NAMALWA (cell line): ENCODE data around the gene CDK8.
"Not testable (repeated sequence)": the region's sequence is repeated elsewhere in the genome, so short reads cannot be mapped to it uniquely, and the experiment has no call there.

ENCODE experiments used
- DNase-seq: peaks from one replicate; pipeline ENCODE4 v3.0.0-alpha.2; 2015; ENCODE audit warnings: low spot score

Gene CDK8

GRCh38 chr13:26253262-26253786 is 605 bp upstream of the CDK8 start:
- DNase-seq, result no peak

- peak; percentile 59 for DNase-seq
Observed at GRCh38 chr13:26254583-26255111, 718 bp downstream of the CDK8 start.

DNA sequence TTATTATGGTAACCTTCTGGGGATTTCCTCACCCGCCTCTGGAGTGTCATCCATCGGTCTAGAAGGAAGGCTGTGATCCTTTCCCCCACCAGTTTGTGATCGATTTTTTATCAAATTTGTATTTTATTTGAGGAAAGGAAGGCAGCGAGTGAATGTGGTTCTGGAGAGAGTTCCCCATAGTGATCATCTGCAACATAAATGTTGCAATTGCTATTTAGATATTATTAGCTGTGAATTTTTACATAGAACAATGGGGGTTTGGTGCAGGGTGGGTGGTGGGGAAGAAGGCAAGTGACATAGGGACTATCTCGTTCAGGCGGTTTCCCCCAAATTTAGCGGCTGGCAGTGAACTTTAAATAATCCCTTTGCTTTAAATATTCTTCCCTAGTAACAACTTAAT is 1.2 kb downstream of the CDK8 start:
- DNase-seq, result peak; percentile 24

DNA sequence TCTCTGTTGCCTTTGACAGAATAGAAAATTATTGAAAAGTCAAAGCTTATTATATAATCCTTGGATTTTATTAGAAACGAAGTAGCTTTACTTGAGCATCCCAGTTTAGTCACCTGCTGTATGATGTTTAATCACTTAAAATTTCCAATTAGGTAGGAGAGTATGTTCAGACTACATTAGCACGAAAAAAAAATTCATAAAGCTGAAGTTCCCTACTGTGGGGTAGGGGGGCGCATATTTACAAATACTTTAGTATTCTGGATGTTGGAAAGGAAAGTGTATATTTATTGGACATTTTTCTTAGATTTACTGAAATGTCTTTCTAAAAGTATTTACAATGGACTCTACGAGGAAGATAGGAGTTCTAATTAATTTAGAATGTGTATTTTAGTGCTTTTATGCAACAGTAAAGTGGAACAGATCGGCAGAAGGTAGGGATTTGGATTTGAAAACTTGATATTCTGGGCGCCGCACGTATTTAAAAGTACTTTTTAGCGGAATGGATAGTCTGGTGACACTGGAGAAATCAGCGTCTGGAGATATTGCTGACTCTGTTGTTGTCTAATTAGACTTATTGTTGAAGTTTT is 1.9 kb downstream of the CDK8 start:
- peak; percentile 63 for DNase-seq

DNA sequence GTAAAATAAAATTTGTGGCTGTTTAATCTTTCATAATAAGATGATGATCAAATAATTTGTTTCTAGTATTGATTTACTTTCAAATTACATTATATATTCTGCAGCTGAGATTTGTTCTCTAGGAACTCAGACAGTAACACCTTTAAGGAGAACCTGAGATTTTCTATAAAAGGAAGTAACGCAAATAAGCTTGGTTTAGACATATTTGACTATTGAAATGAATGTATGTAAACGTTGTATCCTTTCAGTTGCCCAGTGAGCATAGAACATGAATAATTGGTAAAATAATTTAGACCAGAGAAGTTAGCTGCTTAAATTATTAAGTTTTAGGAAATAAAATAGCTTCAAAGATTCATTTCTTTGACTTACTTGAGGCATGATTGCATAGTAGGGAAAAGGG is 3.1 kb downstream of the CDK8 start:
- DNase-seq, result no peak

- no peak for DNase-seq
Observed at GRCh38 chr13:26259634-26260033, 5.7 kb downstream of the CDK8 start.

DNA sequence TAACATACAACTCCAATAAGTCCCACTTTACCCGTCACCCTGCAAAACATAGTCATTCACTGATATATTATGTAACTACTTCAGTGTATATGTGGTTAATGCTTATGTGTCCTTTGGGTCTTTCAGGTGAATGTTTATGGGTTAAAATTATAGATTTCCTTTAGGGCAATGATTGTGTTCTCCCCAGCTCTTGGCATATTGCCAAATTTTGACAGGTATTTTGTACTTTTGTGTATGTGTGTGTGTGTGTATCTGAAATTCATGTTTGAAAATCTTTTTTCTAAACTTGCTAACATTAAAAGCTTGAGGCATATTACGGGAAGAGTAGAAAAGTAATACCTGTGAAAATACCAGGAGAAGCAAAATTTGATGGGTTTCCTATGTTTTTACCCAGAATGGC is 8.2 kb downstream of the CDK8 start:
- DNase-seq, result no peak

GRCh38 chr13:26266311-26266710 is 12.4 kb downstream of the CDK8 start:
- no peak for DNase-seq

DNA sequence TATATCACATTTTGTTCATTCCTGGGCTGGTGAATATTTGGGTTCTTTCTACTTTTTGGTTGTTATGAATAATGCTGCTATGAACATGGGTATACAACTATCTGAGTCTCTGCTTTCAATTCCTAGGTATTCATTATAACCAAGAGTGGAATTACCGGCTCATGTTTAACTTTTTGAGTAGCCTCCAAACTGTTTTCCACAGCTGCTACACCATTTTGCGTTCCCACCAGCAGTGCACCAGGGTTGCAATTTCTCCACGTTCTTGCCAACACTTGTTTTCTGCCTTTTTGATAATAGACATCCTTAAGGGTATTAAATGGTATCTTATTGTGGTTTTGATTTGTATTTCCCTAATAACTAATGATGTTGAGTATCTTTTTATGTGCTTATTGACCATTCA is 16.8 kb downstream of the CDK8 start:
- no peak for DNase-seq

GRCh38 chr13:26272621-26273020 is 18.7 kb downstream of the CDK8 start:
- no peak for DNase-seq

DNA sequence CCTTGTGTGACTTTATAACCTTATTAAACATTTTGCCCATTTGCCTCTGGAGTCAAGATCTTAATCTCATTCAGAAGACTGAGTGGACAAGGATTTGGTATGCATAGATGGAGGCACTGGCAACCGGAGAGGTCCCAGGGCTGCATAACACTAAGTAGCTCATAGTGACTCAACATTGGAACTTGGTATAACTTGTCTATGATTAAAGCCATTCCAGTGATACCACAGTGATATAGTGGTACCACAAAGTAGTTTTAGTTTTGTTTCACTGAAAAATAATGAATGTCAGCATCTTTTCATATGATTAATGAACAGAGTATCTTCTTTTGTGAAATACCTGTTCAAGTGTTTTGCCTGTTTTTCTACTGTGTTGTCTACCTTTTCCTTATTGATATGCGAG is 26.4 kb downstream of the CDK8 start:
- DNase-seq, result no peak

DNA sequence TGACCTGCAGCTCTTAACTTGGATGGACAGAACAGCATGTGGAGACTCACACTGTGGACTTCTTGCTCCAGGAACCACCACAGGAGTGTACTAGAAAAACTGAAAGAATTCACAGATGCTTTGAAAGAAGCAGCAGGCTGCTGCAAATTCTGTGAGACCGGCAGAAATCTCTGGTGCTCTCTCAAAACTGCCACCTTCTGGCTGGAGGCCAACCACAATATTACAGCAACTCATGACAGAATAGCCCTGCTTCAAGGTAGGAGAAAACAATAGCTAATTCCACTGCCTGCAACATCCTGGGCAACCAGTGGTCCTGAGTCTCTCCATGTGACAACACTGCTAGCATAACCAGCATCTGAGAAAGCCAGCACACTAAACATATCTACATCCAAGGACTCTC is 26.9 kb downstream of the CDK8 start:
- no peak for DNase-seq

DNA sequence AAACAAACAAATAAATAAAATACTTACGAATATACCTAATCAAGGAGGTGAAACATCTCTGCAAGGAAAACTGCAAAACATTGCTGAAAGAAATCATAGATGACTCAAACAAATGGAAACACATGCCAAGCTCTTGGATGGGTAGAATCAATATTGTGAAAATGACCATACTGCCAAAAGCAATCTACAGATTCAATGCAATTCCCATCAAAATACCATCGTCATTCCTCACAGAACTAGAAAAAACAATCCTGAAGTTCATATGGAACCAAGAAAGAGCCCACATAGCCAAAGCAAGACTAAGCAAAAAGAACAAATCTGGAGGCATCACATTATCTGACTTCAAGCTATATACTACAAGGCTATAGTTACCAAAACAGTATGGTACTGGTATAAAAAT is 32.0 kb downstream of the CDK8 start:
- not testable (repeated sequence) for DNase-seq

DNA sequence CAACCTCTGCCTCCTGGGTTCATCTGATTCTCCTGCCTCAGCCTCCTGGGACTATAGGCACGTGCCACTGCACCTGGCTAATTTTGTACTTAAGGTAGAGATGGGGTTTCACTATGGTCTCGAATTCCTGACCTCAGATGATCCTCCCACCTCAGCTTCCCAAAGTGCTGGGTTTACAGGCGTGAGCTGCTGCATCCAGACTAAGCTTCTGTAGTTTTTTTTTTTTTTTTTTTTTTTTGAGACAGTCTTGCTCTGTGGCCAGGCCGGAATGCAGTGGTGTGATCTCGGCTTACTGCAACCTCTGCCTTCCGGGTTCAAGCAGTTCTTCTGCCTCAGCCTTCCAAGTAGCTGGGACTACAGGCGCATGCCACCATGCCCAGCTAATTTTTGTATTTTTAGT is 34.9 kb downstream of the CDK8 start:
- not testable (repeated sequence) for DNase-seq

DNA sequence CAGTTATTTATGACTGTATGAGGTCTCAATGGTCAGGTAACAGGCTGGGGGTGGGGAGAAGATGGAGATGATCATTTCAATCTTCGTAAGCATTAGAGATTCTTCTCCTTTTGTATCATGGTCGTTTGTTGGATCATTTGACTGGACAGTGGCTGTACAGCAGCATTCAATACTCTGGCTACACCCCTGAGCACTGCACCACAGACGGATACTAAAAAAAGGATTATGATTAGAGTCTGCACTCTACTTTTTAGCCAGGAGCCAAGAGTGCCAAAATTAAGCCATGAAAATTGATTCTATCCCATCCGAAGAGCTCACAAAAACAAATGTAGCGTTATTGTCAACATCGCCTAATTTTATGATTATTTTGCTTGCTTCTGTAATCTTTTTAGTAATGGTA is 41.9 kb downstream of the CDK8 start:
- no peak for DNase-seq

- DNase-seq, result no peak
Observed at GRCh38 chr13:26299168-26299750, 45.3 kb downstream of the CDK8 start.

- no peak for DNase-seq
Observed at GRCh38 chr13:26300140-26300539, 46.2 kb downstream of the CDK8 start.

GRCh38 chr13:26305676-26306075 is 51.7 kb downstream of the CDK8 start:
- no peak for DNase-seq

DNA sequence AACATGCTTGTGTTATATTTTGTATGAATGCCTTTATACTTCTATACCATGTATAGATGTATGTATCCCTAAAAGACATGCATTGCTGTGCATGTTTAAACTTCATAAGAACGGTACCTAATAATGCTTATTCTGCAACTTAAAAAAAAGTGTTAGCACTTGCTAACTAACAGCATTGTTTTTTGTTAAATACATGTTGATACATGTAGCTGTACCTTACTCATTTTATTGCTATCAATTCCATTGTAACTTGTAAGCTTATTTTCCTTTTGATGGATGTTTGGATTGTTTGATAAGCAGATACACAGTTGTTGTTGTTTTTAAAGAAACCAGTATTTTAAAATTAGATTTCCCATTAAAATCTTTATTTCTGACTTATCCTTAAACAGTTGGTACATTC is 53.8 kb downstream of the CDK8 start:
- no peak for DNase-seq

GRCh38 chr13:26308250-26308649 is 54.3 kb downstream of the CDK8 start:
- no peak for DNase-seq

GRCh38 chr13:26308836-26309235 is 54.9 kb downstream of the CDK8 start:
- no peak for DNase-seq

DNA sequence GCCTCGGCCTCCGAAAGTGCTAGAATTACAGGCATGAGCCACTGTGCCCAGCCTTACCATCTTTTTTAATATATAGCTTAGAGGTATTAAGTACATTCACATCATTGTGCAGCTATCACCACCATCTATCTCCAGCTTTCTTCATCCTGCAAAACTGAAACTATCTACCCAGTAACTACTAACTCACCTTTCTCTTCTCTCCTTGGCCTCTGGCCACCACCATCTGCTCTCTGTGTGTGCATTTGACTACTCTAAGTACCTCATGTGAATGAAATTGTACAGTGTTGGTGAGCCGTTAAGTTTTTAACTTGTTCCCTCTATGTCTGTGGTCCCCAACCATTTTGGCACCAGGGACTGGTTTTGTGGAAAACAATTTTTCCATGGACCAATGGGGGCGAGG is 56.1 kb downstream of the CDK8 start:
- no peak for DNase-seq

- DNase-seq, result no peak
Observed at GRCh38 chr13:26310470-26310869, 56.5 kb downstream of the CDK8 start.

- DNase-seq, result not testable (repeated sequence)
Observed at GRCh38 chr13:26312019-26312418, 58.1 kb downstream of the CDK8 start.
